ENCODE measurements around the gene JMJD8. TPM values are rescaled to one million over a fixed set of nuclear protein-coding genes. Genes with fewer than 3 reads are reported as not detected.
A peak's percentile ranks its signal among the peaks of the same experiment; 100 is the strongest.

Gene JMJD8
- total and polyA plus RNA-seq, 9 of the 15 experiments (the other 6 are each of a cell fraction or from before 2014, with no cell fraction given): 1.2 to 50.6 (median 29.3) TPM

DNA sequence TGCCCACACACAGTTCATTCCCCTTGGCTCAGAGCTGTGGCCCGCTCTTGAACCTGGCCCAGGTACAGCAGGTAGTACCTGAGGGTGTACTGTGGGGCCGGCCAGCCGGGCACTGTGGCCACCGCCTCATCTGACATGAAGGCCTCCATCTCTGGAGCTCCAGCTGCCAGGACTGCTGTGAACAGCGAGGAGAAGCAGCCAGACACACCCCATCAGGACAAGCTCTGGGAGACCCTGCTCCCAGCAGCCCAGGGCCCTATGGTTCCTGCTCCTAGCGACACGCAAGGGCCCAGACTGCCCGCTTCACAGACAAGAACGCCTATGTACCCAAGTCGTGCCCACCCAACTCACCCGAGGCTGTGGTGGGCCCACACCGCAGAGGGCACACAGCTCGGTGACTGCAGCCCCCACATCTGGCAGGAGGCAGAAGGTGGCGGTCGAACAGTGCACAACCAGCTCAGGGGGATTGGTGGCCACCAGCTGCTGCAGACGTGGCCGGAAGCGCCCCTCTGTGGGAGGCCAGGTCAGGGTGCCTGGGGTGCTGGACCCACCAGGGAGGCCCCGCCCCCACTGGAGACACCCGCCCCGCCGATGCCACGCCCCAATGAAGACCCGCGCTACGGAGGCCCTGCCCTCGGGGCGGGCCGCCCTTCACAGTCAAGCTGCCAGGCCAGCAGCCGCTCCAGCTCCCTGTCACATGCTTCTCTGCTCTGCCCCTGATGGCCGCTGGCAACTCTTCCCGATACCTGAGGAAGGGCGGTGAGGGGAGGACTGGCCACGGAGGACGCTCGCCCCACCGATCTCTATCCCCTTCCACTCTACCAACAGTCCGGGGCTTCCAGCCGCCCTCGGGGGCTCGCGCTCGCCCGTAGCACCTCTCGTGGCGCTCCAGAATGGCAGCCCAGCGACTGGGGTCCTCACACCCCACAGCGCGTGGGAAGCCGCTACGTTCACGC lies 5.0 kb downstream of the JMJD8 start (continued):
- TF ChIP-seq, protein P1, sequence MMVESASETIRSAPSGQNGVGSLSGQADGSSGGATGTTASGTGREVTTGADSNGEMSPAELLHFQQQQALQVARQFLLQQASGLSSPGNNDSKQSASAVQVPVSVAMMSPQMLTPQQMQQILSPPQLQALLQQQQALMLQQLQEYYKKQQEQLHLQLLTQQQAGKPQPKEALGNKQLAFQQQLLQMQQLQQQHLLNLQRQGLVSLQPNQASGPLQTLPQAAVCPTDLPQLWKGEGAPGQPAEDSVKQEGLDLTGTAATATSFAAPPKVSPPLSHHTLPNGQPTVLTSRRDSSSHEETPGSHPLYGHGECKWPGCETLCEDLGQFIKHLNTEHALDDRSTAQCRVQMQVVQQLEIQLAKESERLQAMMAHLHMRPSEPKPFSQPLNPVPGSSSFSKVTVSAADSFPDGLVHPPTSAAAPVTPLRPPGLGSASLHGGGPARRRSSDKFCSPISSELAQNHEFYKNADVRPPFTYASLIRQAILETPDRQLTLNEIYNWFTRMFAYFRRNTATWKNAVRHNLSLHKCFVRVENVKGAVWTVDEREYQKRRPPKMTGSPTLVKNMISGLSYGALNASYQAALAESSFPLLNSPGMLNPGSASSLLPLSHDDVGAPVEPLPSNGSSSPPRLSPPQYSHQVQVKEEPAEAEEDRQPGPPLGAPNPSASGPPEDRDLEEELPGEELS (CRISPR knock-in tag; IDR thresholded peaks at IDR 0.05; ENCODE audit: borderline replicate concordance): no peak
- TF ChIP-seq SRSF3 (IDR thresholded peaks at IDR 0.05; ENCODE audit: insufficient read depth, low read length): no peak
- TF ChIP-seq PHB (CRISPR knock-in tag; IDR thresholded peaks at IDR 0.05): no peak
- TF ChIP-seq ELK3 (CRISPR knock-in tag; IDR thresholded peaks at IDR 0.05): no peak
- TF ChIP-seq HMGN3 (IDR thresholded peaks at IDR 0.05; ENCODE audit: borderline replicate concordance, extremely low read depth, insufficient read length, low read depth, low read length): peak; percentile 69
- no peak for TF ChIP-seq LEF1 (IDR thresholded peaks at IDR 0.05)
- no peak for TF ChIP-seq TRIM25 (IDR thresholded peaks at IDR 0.05; ENCODE audit: borderline replicate concordance)
- TF ChIP-seq BCL6 (CRISPR knock-in tag; IDR thresholded peaks at IDR 0.05): no peak
- TF ChIP-seq HMGXB4 (CRISPR knock-in tag; IDR thresholded peaks at IDR 0.05): no peak
- TF ChIP-seq ZNF23 (CRISPR knock-in tag; IDR thresholded peaks at IDR 0.05): no peak
- peak; percentile 80; the same call in 1 of the 2 replicates for TF ChIP-seq ZBTB7A (IDR thresholded peaks at IDR 0.05; ENCODE audit: borderline replicate concordance, control insufficient read depth, low read depth, low read length)
- TF ChIP-seq GATAD2A (IDR thresholded peaks at IDR 0.05): no peak
- no peak for TF ChIP-seq ZNF717 (CRISPR knock-in tag; IDR thresholded peaks at IDR 0.05)
- TF ChIP-seq, protein P2, sequence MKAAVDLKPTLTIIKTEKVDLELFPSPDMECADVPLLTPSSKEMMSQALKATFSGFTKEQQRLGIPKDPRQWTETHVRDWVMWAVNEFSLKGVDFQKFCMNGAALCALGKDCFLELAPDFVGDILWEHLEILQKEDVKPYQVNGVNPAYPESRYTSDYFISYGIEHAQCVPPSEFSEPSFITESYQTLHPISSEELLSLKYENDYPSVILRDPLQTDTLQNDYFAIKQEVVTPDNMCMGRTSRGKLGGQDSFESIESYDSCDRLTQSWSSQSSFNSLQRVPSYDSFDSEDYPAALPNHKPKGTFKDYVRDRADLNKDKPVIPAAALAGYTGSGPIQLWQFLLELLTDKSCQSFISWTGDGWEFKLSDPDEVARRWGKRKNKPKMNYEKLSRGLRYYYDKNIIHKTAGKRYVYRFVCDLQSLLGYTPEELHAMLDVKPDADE (conservative IDR thresholded peaks at IDR 0.05; ENCODE audit: control insufficient read depth, low read depth, low read length): 0 out of 2 replicates have a peak, but pooled peaks have one; percentile 30
- TF ChIP-seq GABPB1 (CRISPR knock-in tag; IDR thresholded peaks at IDR 0.05): no peak
- TF ChIP-seq, protein P3, sequence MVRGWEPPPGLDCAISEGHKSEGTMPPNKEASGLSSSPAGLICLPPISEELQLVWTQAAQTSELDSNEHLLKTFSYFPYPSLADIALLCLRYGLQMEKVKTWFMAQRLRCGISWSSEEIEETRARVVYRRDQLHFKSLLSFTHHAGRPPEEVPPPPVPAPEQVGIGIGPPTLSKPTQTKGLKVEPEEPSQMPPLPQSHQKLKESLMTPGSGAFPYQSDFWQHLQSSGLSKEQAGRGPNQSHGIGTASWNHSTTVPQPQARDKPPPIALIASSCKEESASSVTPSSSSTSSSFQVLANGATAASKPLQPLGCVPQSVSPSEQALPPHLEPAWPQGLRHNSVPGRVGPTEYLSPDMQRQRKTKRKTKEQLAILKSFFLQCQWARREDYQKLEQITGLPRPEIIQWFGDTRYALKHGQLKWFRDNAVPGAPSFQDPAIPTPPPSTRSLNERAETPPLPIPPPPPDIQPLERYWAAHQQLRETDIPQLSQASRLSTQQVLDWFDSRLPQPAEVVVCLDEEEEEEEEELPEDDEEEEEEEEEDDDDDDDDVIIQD (CRISPR knock-in tag; IDR thresholded peaks at IDR 0.05): no peak
- TF ChIP-seq DMBX1 (CRISPR knock-in tag; IDR thresholded peaks at IDR 0.05; ENCODE audit: borderline replicate concordance): no peak

All from K562 (cell line).